Heart right ventricle (tissue), 16 donors: Measurements from ENCODE around the gene LRRIQ4. TPM values are rescaled to one million over a fixed set of nuclear protein-coding genes. Genes with fewer than 3 reads are reported as not detected.

Source experiments
- ATAC-seq, 8 donors: fragments of 200-7000 bp; cut with Tn5 transposase; one replicate each; pipeline ENCODE4 v1.9.1; 2020; ENCODE audit warnings: mild to moderate bottlenecking in 8 of 8, moderate library complexity in 8 of 8, moderate number of reproducible peaks in 1 of 8
- DNase-seq, 2 donors: peaks; one replicate each; pipeline ENCODE4 v3.0.0-alpha.2; 2020
- H3K27ac ChIP-seq, 10 donors: fragments of 200-600 bp; sonication (generic) in 2 of 10; one replicate each; pipeline versions ENCODE4 v1.5.0 to v1.8.0; 2020 to 2022; ENCODE audit warnings: mild to moderate bottlenecking in 3 of 10
- H3K27me3 ChIP-seq, 7 donors: fragments of 200-600 bp; one replicate each; pipeline ENCODE4 v1.8.0; 2021 to 2022; ENCODE audit warnings: mild to moderate bottlenecking in 2 of 7
- H3K36me3 ChIP-seq, 9 donors: fragments of 200-600 bp; sonication (generic) in 1 of 9; one replicate each; pipeline versions ENCODE4 v1.5.0 to v1.8.0; 2020 to 2022; ENCODE audit warnings: mild to moderate bottlenecking in 2 of 9
- H3K4me1 ChIP-seq, 9 donors: fragments of 200-600 bp; sonication (generic) in 1 of 9; one replicate each; pipeline versions ENCODE4 v1.5.0 to v1.8.0; 2020 to 2022; ENCODE audit warnings: mild to moderate bottlenecking in 4 of 9
- H3K4me3 ChIP-seq, 10 donors: fragments of 200-600 bp; sonication (generic) in 2 of 10; one replicate each; pipeline versions ENCODE4 v1.5.0 to v1.8.0; 2020 to 2022; ENCODE audit warnings: mild to moderate bottlenecking in 7 of 10, moderate library complexity in 2 of 10
- H3K9me3 ChIP-seq, 11 donors: fragments of 200-600 bp in 10 of 11; sonication (generic) in 2 of 11; one replicate each; pipeline versions ENCODE4 v1.5.0 to v1.8.0; 2013 to 2022; ENCODE audit warnings: mild to moderate bottlenecking in 2 of 11, control low read depth in 1 of 11, moderate library complexity in 1 of 11
- WGBS, 2 donors: extraction: QIAGEN DNeasy Blood & Tissue Kit; methylation state at CpG; one replicate each; pipeline ENCODE4 v1.1.7; 2013; ENCODE audit warnings: inconsistent platforms in 1 of 2; 5-methylcytosine and 5-hydroxymethylcytosine counted together
- intact Hi-C, 10 donors: fragments of 100-400 bp; cut with DNase I; formaldehyde crosslinking; loops; one replicate each; pipeline versions ENCODE4 v1.11.1 to v1.14.2; 2022
- polyA plus RNA-seq, 2 donors: library from polyadenylated mRNA; stranded (reverse); fragments of 200-250 nt; gene quantifications; one replicate each; pipeline ENCODE4 v1.2.3, GENCODE V29; 2013
- total RNA-seq, 10 donors: library from RNA; stranded (reverse); fragmentation: NEBNext Ultra II Directional in 3 of 10; extraction: Animal tissue kit (Norgen Biotek cat#: 25700) in 3 of 10; gene quantifications; one replicate each; pipeline versions ENCODE4 v1.2.1 to v1.2.4, GENCODE V29; 2021 to 2023
- TF ChIP-seq, protein P1 (sequence below), 9 donors: fragments of 200-600 bp; sonication (generic) in 2 of 9; IDR thresholded peaks; one replicate each; pipeline versions ENCODE4 v1.5.0 to v1.8.0; 2021 to 2022; ENCODE audit warnings: antibody characterized with exemption in 9 of 9, mild to moderate bottlenecking in 5 of 9, moderate library complexity in 1 of 9
- donor health status: Arrhythmogenic right ventricular cardiomyopathy.
- donor health status: ischemic (EF 13 %, LVEDD 7.1; RV severe dilation, severe dysfunction).
- donor health status: healthy with polysubstance abuse.
- donor health status: DM: no; HTN: yes; CAD: no.
- donor health status: DM: no; HTN: no; CAD: no.
- donor health status: ischemic (EF 25% LVEDD 6.9; RV normal size, moderate dysfunction).
- donor health status: ischemic (EF 25% LVEDD 5.7; RV mildly dilated, moderate dysfunction).
- donor health status: healthy.
- donor health status: DM: yes; HTN: yes; CAD: no.
- donor health status: Ischemic cardiomyopathy.
- donor health status: ischemic (EF 35%, LVEDD 5.7; RV mildly dilated, moderate dysfunction).
- donor health status: nonischemic (EF 11% LVEDD 7.7; RV severe dilation, severe dysfunction).
- donor health status: DM: yes; HTN: yes; CAD: no.
- donor health status: PGD.
- donor health status: ischemic (EF 29% LVEDD 5.4; RV normal size, mild dysfunction).
- donor health status: nonischemic (EF 23%, LVEDD 6.1; RV moderate dilation, normal function).

The LRRIQ4 gene
- total and polyA plus RNA-seq, 12 donors, result 0.14 to 0.24 TPM; not detected in 10

DNA sequence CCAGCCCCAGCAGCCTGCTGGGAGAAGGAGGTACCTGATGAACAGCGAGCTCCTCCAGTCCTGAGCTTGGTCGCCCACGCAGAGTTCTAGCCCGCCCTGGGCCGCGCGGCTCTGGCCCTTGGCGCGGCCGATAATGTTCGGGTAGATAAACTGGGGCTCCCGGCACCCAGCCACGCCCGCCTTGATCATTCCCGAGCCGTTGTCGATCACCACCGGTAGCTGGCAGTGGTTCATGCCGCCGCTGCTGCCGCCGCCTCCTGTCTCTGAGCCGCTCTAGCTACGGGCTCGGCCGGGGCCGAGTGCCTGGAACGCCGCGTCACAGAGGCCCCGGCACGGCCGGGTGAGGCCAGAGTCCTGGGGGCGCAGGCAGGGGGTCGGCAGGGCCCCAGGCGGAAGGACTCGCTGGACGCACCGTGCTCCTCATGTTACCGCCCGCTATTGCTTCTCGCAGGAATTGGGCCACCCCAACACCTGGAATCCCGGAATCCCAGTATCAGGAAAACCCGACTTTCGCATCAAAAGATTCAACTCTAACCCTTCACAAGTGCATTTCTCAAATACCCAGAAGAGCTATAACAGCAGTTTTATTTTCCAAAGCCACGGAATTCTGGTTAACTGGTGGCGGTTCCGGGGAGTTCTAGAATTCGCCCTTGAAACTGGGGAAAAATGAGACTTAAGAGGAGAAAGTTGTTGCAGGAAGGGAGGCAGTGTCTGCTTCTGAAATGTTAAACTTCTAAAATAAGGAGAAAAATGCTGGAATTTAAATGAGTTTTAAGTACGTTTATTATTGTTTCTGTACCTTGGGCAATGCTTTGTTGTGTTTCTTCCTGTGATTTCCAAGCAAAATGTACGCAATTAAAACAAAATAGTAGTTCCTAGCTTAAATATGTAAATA lies 43.1 kb upstream of the LRRIQ4 start, which contains the start of gene ACTRT3:
TSS of gene ACTRT3 (minus strand) at position 275 of the 895 bp plus-strand sequence. CDS start at position 234, 41 bp downstream.
- intact Hi-C loops, result loop anchor here in 5 of 10 donors (5.0 to 10.0 kb wide), 6 partner anchors 195 to 1725 kb away; partner anchors contain the start of gene SEC62 (in 2 of the 5)
- Histone ChIP-seq H3K36me3 (peaks cover 0 to 4% (median 1%) of the 10 kb centered on the region in 9 donors), H3K4me3 (peak within 1 kb of the TSS; percentile 7 to 75 (median 68)), H3K9me3 (peaks cover 0 to 14% (median 0%) of the 10 kb centered on the region in 11 donors), H3K27ac (peak within 1 kb of the TSS; percentile 50 to 94 (median 90)), H3K27me3 (no peaks in the 10 kb centered on the region), H3K4me1 (peaks cover 4 to 19% (median 9%) of the 10 kb centered on the region in 9 donors)
- 12 to 15% methylated on average over 51 of the region's 51 CpGs for WGBS, 2 donors
- ATAC-seq (peak in 5 of 8 donors; percentile 8 to 29 (median 23)), DNase-seq (peak; percentile 66 to 72)
- TF ChIP-seq, protein P1, sequence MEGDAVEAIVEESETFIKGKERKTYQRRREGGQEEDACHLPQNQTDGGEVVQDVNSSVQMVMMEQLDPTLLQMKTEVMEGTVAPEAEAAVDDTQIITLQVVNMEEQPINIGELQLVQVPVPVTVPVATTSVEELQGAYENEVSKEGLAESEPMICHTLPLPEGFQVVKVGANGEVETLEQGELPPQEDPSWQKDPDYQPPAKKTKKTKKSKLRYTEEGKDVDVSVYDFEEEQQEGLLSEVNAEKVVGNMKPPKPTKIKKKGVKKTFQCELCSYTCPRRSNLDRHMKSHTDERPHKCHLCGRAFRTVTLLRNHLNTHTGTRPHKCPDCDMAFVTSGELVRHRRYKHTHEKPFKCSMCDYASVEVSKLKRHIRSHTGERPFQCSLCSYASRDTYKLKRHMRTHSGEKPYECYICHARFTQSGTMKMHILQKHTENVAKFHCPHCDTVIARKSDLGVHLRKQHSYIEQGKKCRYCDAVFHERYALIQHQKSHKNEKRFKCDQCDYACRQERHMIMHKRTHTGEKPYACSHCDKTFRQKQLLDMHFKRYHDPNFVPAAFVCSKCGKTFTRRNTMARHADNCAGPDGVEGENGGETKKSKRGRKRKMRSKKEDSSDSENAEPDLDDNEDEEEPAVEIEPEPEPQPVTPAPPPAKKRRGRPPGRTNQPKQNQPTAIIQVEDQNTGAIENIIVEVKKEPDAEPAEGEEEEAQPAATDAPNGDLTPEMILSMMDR (IDR thresholded peaks at IDR 0.05), result no peak

DNA sequence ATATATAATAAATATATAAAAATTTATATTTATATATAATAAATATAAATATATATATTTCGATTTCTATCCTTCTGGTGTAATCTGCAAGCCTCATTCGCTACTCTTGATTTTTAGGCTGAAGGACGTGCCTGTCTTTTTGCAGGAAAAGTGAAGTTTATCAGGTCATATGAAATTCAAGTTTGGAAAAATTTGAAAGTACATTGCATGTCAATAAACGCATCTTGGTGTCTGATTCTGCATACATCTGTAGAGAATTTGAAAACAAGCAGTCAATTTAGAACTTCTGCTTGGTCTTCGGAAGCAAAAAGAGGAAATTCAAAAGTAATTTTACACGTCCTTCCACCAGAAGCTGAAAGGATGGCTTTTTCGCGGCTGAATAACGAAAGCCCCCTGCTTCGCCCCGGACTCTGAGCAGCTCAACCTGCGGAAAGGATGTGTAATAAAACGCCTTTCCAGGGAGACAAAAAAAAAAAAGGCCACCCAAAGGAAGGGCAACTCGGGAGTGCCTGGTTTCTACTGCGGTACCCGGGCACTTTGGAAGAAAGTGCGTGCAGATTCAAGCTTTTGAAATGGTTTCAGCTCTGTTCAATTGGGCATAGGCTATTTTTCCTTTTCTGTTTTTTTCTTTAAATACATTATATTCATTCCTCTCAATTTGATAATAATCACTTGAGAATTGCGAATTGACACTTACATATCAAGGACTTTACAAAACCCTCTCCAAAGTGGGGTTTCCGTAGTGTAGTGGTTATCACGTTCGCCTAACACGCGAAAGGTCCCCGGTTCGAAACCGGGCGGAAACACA lies 41.0 kb upstream of the LRRIQ4 start:
- intact Hi-C loops, result loop anchor here in 4 of 10 donors (5.0 to 10.0 kb wide), 4 partner anchors 196 to 1727 kb away; partner anchors contain the start of gene SEC62 (in 1 of the 4)
- DNase-seq, result peak; percentile 32 to 39
- H3K27me3 ChIP-seq, result no peaks in the 10 kb centered on the region
- peak; percentile 18 to 52 (median 39) for ATAC-seq
- H3K36me3 ChIP-seq, result peaks cover 0 to 26% (median 9%) of the 10 kb centered on the region in 9 donors
- H3K4me1 ChIP-seq, result peaks cover 5 to 37% (median 28%) of the 10 kb centered on the region in 9 donors
- TF ChIP-seq, protein P1 (IDR thresholded peaks at IDR 0.05), result no peak
- H3K9me3 ChIP-seq, result peaks cover 0 to 4% (median 0%) of the 10 kb centered on the region in 11 donors
- H3K27ac ChIP-seq, result peak overlapping the region; percentile 95 to 100 (median 98)
- 0 to 1% methylated on average over 27 of the region's 27 CpGs for WGBS, 2 donors
- H3K4me3 ChIP-seq, result peak overlapping the region; percentile 67 to 94 (median 87)

DNA sequence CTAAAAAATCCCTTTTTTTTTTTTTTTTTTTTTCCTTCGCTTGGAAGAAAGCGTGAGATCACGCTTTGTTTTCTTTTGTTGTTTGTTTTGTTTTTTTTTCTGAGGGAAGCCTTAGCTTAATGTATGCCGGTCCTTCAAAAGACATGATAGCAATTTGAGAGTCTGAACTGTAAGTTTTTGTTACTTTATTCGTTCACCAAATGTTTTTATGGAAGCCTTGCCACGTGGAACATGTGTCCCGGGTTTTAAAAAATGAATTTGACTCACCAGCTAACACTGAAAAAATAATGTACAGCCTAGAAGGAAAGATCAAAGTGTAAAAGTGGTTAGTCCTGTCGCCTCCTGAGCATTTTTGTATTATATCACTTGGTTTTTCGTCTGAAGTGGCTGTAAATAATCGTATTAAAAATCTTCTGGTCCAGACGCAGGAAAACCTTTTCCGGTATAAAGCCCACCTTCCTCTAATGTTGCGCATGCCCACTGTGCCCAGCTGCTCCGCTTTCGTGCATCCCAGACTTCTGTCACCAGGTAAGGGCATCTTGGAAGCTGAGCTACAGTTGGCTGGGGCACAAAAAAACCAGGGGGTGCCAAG lies 40.3 kb upstream of the LRRIQ4 start:
- Histone ChIP-seq H3K27ac (peak overlapping the region; percentile 95 to 100 (median 98)), H3K36me3 (peaks cover 0 to 33% (median 9%) of the 10 kb centered on the region in 9 donors), H3K4me3 (peak overlapping the region; percentile 67 to 94 (median 87)), H3K27me3 (no peaks in the 10 kb centered on the region), H3K9me3 (peaks cover 0 to 4% (median 0%) of the 10 kb centered on the region in 11 donors), H3K4me1 (peaks cover 5 to 37% (median 28%) of the 10 kb centered on the region in 9 donors)
- ATAC-seq (peak; percentile 60 to 86 (median 79)), DNase-seq (peak; percentile 61 to 75)
- 0% methylated on average over 15 of the region's 15 CpGs for WGBS, 2 donors
- intact Hi-C loops, result loop anchor here in 4 of 10 donors (5.0 to 10.0 kb wide), 4 partner anchors 195 to 1728 kb away; partner anchors contain the start of gene SEC62 (in 1 of the 4)
- TF ChIP-seq, protein P1 (IDR thresholded peaks at IDR 0.05), result no peak
